BJ (cell line): ENCODE results near the gene TMEM40. TPM values are rescaled to one million over a fixed set of nuclear protein-coding genes. Genes with fewer than 3 reads are reported as not detected.

Experiments
- CTCF ChIA-PET: fragments of 350-600 bp; formaldehyde crosslinking; extraction: SDS; loops from one replicate; lab custom pipeline; 2021; ENCODE audit warnings: antibody characterized with exemption, inconsistent platforms; lab: Yijun Ruan, JAX
- POLR2A ChIA-PET: fragments of 300-600 bp; sonication (Branson Sonifier 250); formaldehyde crosslinking; extraction: SDS; loops from one replicate; lab custom pipeline; 2021; ENCODE audit warnings: antibody characterized with exemption; lab: Charles Lee
- DNase-seq: peaks from one replicate; pipeline ENCODE4 v3.0.0-alpha.2; 2011; ENCODE audit warnings: low read depth
- H3K27me3 ChIP-seq: 2 replicates; pipeline ENCODE4 v1.6.0; 2011; ENCODE audit warnings: low read length; ENCODE audit not compliant: control insufficient read depth, insufficient read depth
- H3K36me3 ChIP-seq: 2 replicates; pipeline ENCODE4 v1.5.1; 2011; ENCODE audit warnings: low read length; ENCODE audit not compliant: control insufficient read depth, insufficient read depth
- H3K4me3 ChIP-seq: 2 replicates; pipeline ENCODE4 v1.5.1; 2011; ENCODE audit warnings: low read depth, mild to moderate bottlenecking, control low read depth, low read length
- polyA plus RNA-seq: library from polyadenylated mRNA; depleted of rRNA; stranded (reverse); fragments of >200 nt; gene quantifications from 2 replicates; pipeline ENCODE4 v1.2.3, GENCODE V29; 2011
- TF ChIP-seq, protein P1 (sequence below): IDR thresholded peaks from 2 replicates; pipeline ENCODE4 v1.5.1; 2011; ENCODE audit warnings: low read depth, mild to moderate bottlenecking, control low read depth, inconsistent platforms, low read length, moderate library complexity; ENCODE audit not compliant: insufficient read depth

Gene TMEM40
- polyA plus RNA-seq, 1 experiment, result 0.52 TPM

GRCh38 chr3:12775226-12775625 is 16.2 kb upstream of the TMEM40 start:
- no peak for DNase-seq
- ChIA-PET CTCF (interaction anchor here (1.0 to 8.8 kb wide), 3 partner anchors 13 to 55 kb away, joined by 3 to 49 read pairs (median 9); no protein-coding TSS in a partner anchor), POLR2A (no interaction called here)
- Histone ChIP-seq H3K36me3 (no peaks in the 10 kb centered on the region), H3K27me3 (peaks cover 7% of the 10 kb centered on the region), H3K4me3 (no peak overlapping the region)
- TF ChIP-seq, protein P1, sequence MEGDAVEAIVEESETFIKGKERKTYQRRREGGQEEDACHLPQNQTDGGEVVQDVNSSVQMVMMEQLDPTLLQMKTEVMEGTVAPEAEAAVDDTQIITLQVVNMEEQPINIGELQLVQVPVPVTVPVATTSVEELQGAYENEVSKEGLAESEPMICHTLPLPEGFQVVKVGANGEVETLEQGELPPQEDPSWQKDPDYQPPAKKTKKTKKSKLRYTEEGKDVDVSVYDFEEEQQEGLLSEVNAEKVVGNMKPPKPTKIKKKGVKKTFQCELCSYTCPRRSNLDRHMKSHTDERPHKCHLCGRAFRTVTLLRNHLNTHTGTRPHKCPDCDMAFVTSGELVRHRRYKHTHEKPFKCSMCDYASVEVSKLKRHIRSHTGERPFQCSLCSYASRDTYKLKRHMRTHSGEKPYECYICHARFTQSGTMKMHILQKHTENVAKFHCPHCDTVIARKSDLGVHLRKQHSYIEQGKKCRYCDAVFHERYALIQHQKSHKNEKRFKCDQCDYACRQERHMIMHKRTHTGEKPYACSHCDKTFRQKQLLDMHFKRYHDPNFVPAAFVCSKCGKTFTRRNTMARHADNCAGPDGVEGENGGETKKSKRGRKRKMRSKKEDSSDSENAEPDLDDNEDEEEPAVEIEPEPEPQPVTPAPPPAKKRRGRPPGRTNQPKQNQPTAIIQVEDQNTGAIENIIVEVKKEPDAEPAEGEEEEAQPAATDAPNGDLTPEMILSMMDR, result no peak

- Histone ChIP-seq H3K4me3 (no peak overlapping the region), H3K36me3 (no peaks in the 10 kb centered on the region), H3K27me3 (peaks cover 7% of the 10 kb centered on the region)
- no peak for DNase-seq
- TF ChIP-seq, protein P1, result no peak
- ChIA-PET POLR2A (no interaction called here), CTCF (interaction anchor here (1.0 to 8.8 kb wide), 3 partner anchors 8 to 36 kb away, joined by 3 to 49 read pairs (median 9); no protein-coding TSS in a partner anchor)
Measured at GRCh38 chr3:12774619-12775018, 15.6 kb upstream of the TMEM40 start.

DNA sequence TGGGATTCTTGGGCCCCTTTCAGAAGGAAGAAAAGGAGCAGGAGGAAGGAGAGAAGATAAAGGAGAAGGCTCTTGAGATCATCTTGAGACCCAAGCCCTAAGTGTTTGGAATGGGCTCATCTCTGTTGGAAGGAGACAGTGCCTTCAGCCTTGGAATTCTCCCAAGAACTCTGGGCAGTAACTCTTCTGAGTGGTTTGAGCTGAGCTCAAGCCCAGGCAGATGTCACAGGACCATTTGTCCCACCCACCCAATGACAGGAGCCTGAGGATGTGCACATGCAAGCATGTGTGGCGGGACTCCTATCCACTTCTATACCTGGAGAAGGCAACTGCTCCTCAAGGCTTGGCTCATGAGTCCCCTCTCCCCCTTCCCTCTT is 14.6 kb upstream of the TMEM40 start:
- ChIA-PET CTCF (interaction anchor here (1.0 to 8.8 kb wide), 3 partner anchors 9 to 36 kb away, joined by 3 to 49 read pairs (median 9); no protein-coding TSS in a partner anchor), POLR2A (no interaction called here)
- TF ChIP-seq, protein P1, result no peak
- no peaks in the 10 kb centered on the region for H3K36me3 ChIP-seq
- peaks cover 7% of the 10 kb centered on the region for H3K27me3 ChIP-seq
- no peak for DNase-seq
- H3K4me3 ChIP-seq, result no peak overlapping the region

- Histone ChIP-seq H3K27me3 (peaks cover 7% of the 10 kb centered on the region), H3K4me3 (no peak overlapping the region), H3K36me3 (no peaks in the 10 kb centered on the region)
- POLR2A ChIA-PET, result no interaction called here
- TF ChIP-seq, protein P1, result no peak
- DNase-seq, result no peak
- CTCF ChIA-PET, result interaction anchor here (8.8 kb wide), 1 partner anchor 15 kb away, joined by 49 read pairs; no protein-coding TSS in a partner anchor
Measured at GRCh38 chr3:12773030-12773709, 14.1 kb upstream of the TMEM40 start.

DNA sequence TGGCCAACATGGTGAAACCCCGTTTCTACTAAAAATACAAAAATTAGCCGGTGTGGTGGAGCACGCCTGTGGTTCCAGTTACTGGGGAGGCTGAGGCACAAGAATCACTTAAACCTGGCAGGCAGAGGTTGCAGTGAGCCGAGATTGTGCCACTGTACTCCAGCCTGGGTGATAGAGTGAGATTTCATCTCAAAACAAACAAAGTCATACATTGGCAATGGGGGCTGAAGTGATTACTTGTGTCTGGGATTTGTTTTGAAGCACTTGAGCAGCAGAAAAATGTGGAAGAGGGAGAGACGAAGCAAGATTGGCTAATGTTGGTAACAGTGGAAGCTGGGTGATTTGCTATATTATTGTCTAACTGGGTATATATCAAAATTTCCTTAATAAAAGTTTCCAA is 13.4 kb upstream of the TMEM40 start:
- POLR2A ChIA-PET, result no interaction called here
- TF ChIP-seq, protein P1, result no peak
- no peak for DNase-seq
- CTCF ChIA-PET, result interaction anchor here (8.8 kb wide), 1 partner anchor 15 kb away, joined by 49 read pairs; no protein-coding TSS in a partner anchor
- Histone ChIP-seq H3K27me3 (peaks cover 7% of the 10 kb centered on the region), H3K36me3 (no peaks in the 10 kb centered on the region), H3K4me3 (no peak overlapping the region)
